ENCODE data around the gene MCM8. TPM values are rescaled to one million over a fixed set of nuclear protein-coding genes. Genes with fewer than 3 reads are reported as not detected.

MCM8 gene
- total and polyA plus RNA-seq, 2 donors (not counting 1 experiment from before 2014, with no cell fraction given) = 4.4 to 13.8 TPM

DNA sequence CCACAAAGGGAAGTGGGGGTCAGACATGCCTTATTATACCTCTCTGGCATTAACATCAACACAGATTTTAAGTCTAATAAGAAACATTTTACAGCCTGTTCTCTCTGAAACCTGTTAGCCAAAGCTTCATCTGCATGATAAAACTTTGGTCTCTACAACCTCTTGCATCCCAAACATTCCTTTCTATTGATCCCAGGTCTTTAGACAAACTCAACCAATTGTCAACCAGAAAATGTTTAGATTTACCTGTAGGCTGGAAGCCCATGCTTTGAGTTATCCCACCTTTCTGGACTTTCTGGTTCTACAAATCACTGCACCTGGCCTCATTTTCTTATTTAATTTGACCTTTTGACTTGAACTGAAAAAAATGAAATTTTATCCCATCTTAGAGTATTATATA, 20.8 kb downstream of the MCM8 start:
- Histone ChIP-seq H3K36me3 (replicated peaks in 1 of 2; ENCODE audit: control extremely low read depth in 1 of 2, control insufficient read depth in 1 of 2, extremely low read depth in 1 of 2, insufficient read depth in 2 of 2, low read length in 1 of 2) (peaks cover 8 to 21% of the 10 kb centered on the region in 2 experiments), H3K27me3 (replicated peaks in 1 of 4; ENCODE audit: control extremely low read depth in 1 of 4, control insufficient read depth in 3 of 4, insufficient read depth in 4 of 4, low read length in 3 of 4) (no peaks in the 10 kb centered on the region), H3K4me2 (replicated peaks; ENCODE audit: low read depth, low read length, poor library complexity, severe bottlenecking) (no peak overlapping the region), H3K9ac (ENCODE audit: low read length) (no peak overlapping the region), H3K9me3 (ENCODE audit: control extremely low read depth in 1 of 3, control insufficient read depth in 2 of 3, insufficient read depth in 1 of 3, low read length in 2 of 3) (no peaks in the 10 kb centered on the region), H3K79me2 (ENCODE audit: control insufficient read depth, insufficient read depth, low read length) (no peaks in the 10 kb centered on the region), H2AFZ (ENCODE audit: insufficient read depth, low read depth, low read length, poor library complexity, severe bottlenecking) (no peak overlapping the region), H3K27ac (ENCODE audit: low read length in 2 of 2) (no peak overlapping the region), H4K20me1 (ENCODE audit: control insufficient read depth, insufficient read depth, low read length, poor library complexity, severe bottlenecking) (no peaks in the 10 kb centered on the region), H3K4me3 (ENCODE audit: control extremely low read depth in 1 of 5, extremely low read depth in 1 of 5, insufficient read depth in 1 of 5, low read depth in 2 of 5, low read length in 4 of 5) (no peak overlapping the region), H3K4me1 (ENCODE audit: control insufficient read depth in 2 of 2, insufficient read depth in 2 of 2, low read length in 2 of 2) (no peaks in the 10 kb centered on the region)
- H3K27ac Mint-ChIP-seq = no peak overlapping the region
- no peak for ATAC-seq (ENCODE audit: low read depth)
- intact Hi-C loops (cut with micrococcal nuclease) = no loop called here
- ChIA-PET POLR2A (no interaction called here), CTCF (no interaction called here)
- no peaks in the 10 kb centered on the region for H3K4me1 Mint-ChIP-seq
- no peaks in the 10 kb centered on the region for H3K27me3 Mint-ChIP-seq
- H3K9me3 Mint-ChIP-seq (ENCODE audit: insufficient read depth) = no peaks in the 10 kb centered on the region
- DNase-seq = no peak
- H3K4me3 Mint-ChIP-seq = no peak overlapping the region
- TF ChIP-seq CTCF (IDR thresholded peaks at IDR 0.05) (no peak), EZH2 (IDR thresholded peaks at IDR 0.05; ENCODE audit: borderline replicate concordance, insufficient read depth, low read depth, low read length, poor library complexity, severe bottlenecking) (no peak)

DNA sequence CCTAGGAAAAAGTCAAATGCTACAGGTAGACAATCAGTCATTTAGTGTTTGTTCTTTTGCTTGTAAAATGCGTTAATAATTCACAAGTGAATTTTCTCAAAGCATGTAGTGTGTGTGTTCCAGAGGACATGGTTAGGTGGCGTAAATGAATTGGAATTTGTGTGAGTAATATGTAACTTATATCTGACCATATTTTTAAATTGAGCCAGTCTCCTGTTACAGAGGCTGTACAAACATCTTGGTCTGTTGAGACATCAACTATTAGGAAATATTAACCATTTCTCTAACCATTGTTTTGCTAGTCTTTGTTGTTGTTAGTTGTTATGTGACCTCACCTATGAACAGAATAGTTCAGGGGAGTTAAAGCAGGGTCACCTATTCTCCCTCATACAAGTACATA, 22.7 kb downstream of the MCM8 start:
- no peak overlapping the region for H3K27ac Mint-ChIP-seq
- H3K27me3 Mint-ChIP-seq = no peaks in the 10 kb centered on the region
- no peaks in the 10 kb centered on the region for H3K4me1 Mint-ChIP-seq
- no peak overlapping the region for H2AFZ ChIP-seq (ENCODE audit: insufficient read depth, low read depth, low read length, poor library complexity, severe bottlenecking)
- no peaks in the 10 kb centered on the region for H3K9me3 ChIP-seq (ENCODE audit: control extremely low read depth in 1 of 3, control insufficient read depth in 2 of 3, insufficient read depth in 1 of 3, low read length in 2 of 3)
- ChIA-PET POLR2A (no interaction called here), CTCF (no interaction called here)
- no peaks in the 10 kb centered on the region for H3K79me2 ChIP-seq (ENCODE audit: control insufficient read depth, insufficient read depth, low read length)
- peaks cover 0 to 21% of the 10 kb centered on the region in 2 experiments for H3K36me3 ChIP-seq (replicated peaks in 1 of 2; ENCODE audit: control extremely low read depth in 1 of 2, control insufficient read depth in 1 of 2, extremely low read depth in 1 of 2, insufficient read depth in 2 of 2, low read length in 1 of 2)
- H3K9ac ChIP-seq (ENCODE audit: low read length) = no peak overlapping the region
- H3K27ac ChIP-seq (ENCODE audit: low read length in 2 of 2) = no peak overlapping the region
- H4K20me1 ChIP-seq (ENCODE audit: control insufficient read depth, insufficient read depth, low read length, poor library complexity, severe bottlenecking) = no peaks in the 10 kb centered on the region
- no peak for ATAC-seq (ENCODE audit: low read depth)
- DNase-seq = no peak
- no peak for TF ChIP-seq CTCF (IDR thresholded peaks at IDR 0.05)
- WGBS (ENCODE audit: insufficient coverage) = no CpG with 5 or more reads among the region's 2 CpGs
- no peak overlapping the region for H3K4me2 ChIP-seq (replicated peaks; ENCODE audit: low read depth, low read length, poor library complexity, severe bottlenecking)
- intact Hi-C loops (cut with micrococcal nuclease) = no loop called here
- H3K4me3 Mint-ChIP-seq = no peak overlapping the region
- no peak overlapping the region for H3K4me3 ChIP-seq (ENCODE audit: control extremely low read depth in 1 of 5, extremely low read depth in 1 of 5, insufficient read depth in 1 of 5, low read depth in 2 of 5, low read length in 4 of 5)
- H3K9me3 Mint-ChIP-seq (ENCODE audit: insufficient read depth) = no peaks in the 10 kb centered on the region
- no peaks in the 10 kb centered on the region for H3K4me1 ChIP-seq (ENCODE audit: control insufficient read depth in 2 of 2, insufficient read depth in 2 of 2, low read length in 2 of 2)
- no peaks in the 10 kb centered on the region for H3K27me3 ChIP-seq (replicated peaks in 1 of 4; ENCODE audit: control extremely low read depth in 1 of 4, control insufficient read depth in 3 of 4, insufficient read depth in 4 of 4, low read length in 3 of 4)
